Effector CD8-positive, alpha-beta T cell (primary cell): ENCODE data around the gene PLEKHH1.

Experiments used
- DNase-seq: peaks from one replicate; lab custom pipeline; 2025; lab: John Stamatoyannopoulos, UW

Gene PLEKHH1

GRCh38 chr14:67562776-67563150 is 29.7 kb downstream of the PLEKHH1 start:
- DNase-seq: no peak

- no peak for DNase-seq
Measured at GRCh38 chr14:67564236-67564635, 31.1 kb downstream of the PLEKHH1 start.

- no peak for DNase-seq
Measured at GRCh38 chr14:67566908-67567307, 33.8 kb downstream of the PLEKHH1 start.

GRCh38 chr14:67567654-67568053 is 34.6 kb downstream of the PLEKHH1 start:
- no peak for DNase-seq

- DNase-seq: no peak
Measured at GRCh38 chr14:67569011-67569650, 36.0 kb downstream of the PLEKHH1 start.

- no peak for DNase-seq
Measured at GRCh38 chr14:67569651-67570290, 36.7 kb downstream of the PLEKHH1 start.

GRCh38 chr14:67570453-67570852 is 37.4 kb downstream of the PLEKHH1 start:
- DNase-seq: no peak

- DNase-seq: peak; percentile 55
Measured at GRCh38 chr14:67571275-67571990, 38.3 kb downstream of the PLEKHH1 start.

- DNase-seq: no peak
Measured at GRCh38 chr14:67571991-67572323, 38.9 kb downstream of the PLEKHH1 start.

- no peak for DNase-seq
Measured at GRCh38 chr14:67572608-67573007, 39.5 kb downstream of the PLEKHH1 start.

GRCh38 chr14:67573228-67574010 is 40.3 kb downstream of the PLEKHH1 start:
- DNase-seq: no peak

GRCh38 chr14:67574156-67574555 is 41.1 kb downstream of the PLEKHH1 start:
- no peak for DNase-seq

- no peak for DNase-seq
Measured at GRCh38 chr14:67574806-67575205, 41.7 kb downstream of the PLEKHH1 start.

- no peak for DNase-seq
Measured at GRCh38 chr14:67575684-67576083, 42.6 kb downstream of the PLEKHH1 start.

- no peak for DNase-seq
Measured at GRCh38 chr14:67576216-67576955, 43.3 kb downstream of the PLEKHH1 start.

GRCh38 chr14:67577181-67577808 is 44.2 kb downstream of the PLEKHH1 start:
- no peak for DNase-seq

- no peak for DNase-seq
Measured at GRCh38 chr14:67577909-67578749, 45.0 kb downstream of the PLEKHH1 start.

- no peak for DNase-seq
Measured at GRCh38 chr14:67579040-67579439, 46.0 kb downstream of the PLEKHH1 start.

- no peak for DNase-seq
Measured at GRCh38 chr14:67579636-67580035, 46.5 kb downstream of the PLEKHH1 start.
